ENCODE data around the gene ZSCAN12. TPM values are rescaled to one million over a fixed set of nuclear protein-coding genes. Genes with fewer than 3 reads are reported as not detected.

Gene ZSCAN12
- total RNA-seq, 1 donor from 2014 or later = 5.5 TPM

DNA sequence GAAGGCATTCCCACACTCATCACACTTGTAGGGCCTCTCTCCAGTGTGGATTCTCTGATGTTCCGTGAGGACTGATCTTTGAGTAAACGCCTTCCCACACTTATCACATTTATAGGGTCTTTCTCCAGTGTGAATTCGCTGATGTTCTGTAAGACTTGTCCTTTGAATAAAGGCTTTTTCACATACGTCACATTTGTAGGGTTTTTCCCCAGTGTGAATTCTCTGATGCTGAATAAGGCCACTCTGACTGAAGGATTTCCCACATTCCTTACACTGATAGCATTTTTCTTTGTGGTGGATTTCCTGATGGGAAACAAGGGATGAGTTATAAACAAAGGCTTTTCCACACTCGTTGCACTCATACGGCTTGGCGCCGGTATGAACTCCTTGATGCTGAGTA lies 8.9 kb downstream of the ZSCAN12 start:
- intact Hi-C loops (cut with DNase I) = no loop called here
- Histone ChIP-seq H3K36me3 (peaks cover 70% of the 10 kb centered on the region), H3K9me3 (no peaks in the 10 kb centered on the region), H3K27ac (no peak overlapping the region), H3K27me3 (ENCODE audit: low read depth) (no peaks in the 10 kb centered on the region), H3K4me3 (no peak overlapping the region), H3K4me1 (no peaks in the 10 kb centered on the region)
- TF ChIP-seq, protein P1, sequence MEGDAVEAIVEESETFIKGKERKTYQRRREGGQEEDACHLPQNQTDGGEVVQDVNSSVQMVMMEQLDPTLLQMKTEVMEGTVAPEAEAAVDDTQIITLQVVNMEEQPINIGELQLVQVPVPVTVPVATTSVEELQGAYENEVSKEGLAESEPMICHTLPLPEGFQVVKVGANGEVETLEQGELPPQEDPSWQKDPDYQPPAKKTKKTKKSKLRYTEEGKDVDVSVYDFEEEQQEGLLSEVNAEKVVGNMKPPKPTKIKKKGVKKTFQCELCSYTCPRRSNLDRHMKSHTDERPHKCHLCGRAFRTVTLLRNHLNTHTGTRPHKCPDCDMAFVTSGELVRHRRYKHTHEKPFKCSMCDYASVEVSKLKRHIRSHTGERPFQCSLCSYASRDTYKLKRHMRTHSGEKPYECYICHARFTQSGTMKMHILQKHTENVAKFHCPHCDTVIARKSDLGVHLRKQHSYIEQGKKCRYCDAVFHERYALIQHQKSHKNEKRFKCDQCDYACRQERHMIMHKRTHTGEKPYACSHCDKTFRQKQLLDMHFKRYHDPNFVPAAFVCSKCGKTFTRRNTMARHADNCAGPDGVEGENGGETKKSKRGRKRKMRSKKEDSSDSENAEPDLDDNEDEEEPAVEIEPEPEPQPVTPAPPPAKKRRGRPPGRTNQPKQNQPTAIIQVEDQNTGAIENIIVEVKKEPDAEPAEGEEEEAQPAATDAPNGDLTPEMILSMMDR (IDR thresholded peaks at IDR 0.05) = no peak
- ATAC-seq (no peak), DNase-seq (no peak)

DNA sequence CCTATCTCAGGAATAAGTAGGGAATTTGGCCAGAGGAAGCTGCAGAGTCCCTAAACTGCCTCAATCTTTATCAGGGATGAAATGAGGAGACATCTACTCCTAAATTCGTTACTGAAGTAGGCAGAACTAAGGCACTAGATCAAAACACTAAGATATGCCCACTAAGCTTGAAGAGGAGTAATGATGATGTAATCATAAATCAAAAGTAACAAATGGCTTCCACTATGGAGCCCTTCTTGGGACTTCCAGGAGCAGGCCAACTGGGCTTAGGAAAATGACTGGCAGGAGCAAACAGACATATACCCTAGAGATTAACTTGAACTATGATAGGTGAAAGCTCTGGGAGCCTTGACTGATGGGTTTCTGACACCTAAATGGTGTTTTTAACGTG lies 15.4 kb downstream of the ZSCAN12 start:
- TF ChIP-seq, protein P1 (IDR thresholded peaks at IDR 0.05) = no peak
- peaks cover 61% of the 10 kb centered on the region for H3K36me3 ChIP-seq
- no peaks in the 10 kb centered on the region for H3K9me3 ChIP-seq
- H3K27me3 ChIP-seq (ENCODE audit: low read depth) = no peaks in the 10 kb centered on the region
- intact Hi-C loops (cut with DNase I) = no loop called here
- no peak for DNase-seq
- H3K4me1 ChIP-seq = peaks cover 13% of the 10 kb centered on the region
- no peak for ATAC-seq
- H3K4me3 ChIP-seq = no peak overlapping the region
- H3K27ac ChIP-seq = peak overlapping the region; percentile 80

DNA sequence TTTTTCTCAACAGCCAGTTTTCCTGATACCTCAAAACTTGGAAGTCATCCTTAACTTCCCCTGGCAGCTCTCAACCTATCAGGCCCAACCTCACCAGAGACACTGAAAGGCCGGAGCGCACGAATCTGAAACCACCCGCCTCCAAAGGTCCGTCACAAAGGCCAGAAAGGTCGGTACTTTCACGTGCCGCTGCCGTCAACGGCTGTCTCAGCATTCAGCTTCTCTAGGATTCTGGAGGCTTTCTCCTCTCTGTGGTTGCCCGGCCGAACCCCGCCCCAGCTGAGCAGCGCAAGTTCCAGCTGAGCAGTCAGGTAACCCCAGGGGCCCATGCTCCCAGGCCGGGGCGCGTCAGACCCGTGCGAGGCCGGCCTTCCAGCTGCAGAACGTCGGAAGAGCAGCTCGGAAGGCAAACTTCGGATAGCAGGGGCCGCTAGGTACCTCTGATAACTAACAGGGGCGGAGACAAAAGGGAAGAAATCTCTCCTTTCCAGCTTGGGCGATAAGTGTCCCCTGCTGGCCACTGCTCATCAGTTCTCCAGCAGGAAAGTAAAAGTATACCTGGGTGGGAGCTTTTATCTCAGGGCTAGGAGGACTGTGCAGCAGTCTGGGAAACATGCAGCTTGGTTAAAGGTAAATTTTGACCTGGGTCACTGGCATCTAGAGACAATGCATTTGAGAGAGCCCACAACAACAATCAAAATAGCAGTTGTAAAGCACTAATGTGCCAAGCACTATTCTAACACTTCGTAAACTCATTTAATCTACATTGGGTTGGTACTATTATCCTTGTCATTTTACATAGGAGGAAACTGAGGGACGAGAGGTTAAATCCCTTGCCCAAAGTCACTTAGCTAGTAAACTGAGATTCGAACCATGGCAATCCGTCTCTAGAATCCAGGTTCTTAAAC lies 16.1 kb downstream of the ZSCAN12 start:
- ATAC-seq (peak; percentile 98 to 99), DNase-seq (peak; percentile 92)
- TF ChIP-seq, protein P1 (IDR thresholded peaks at IDR 0.05) = peak; percentile 47
- Histone ChIP-seq H3K9me3 (no peaks in the 10 kb centered on the region), H3K36me3 (peaks cover 56% of the 10 kb centered on the region), H3K4me1 (peaks cover 13% of the 10 kb centered on the region), H3K27me3 (ENCODE audit: low read depth) (no peaks in the 10 kb centered on the region), H3K4me3 (peak overlapping the region; percentile 61), H3K27ac (peak overlapping the region; percentile 80)
- intact Hi-C loops (cut with DNase I) = no loop called here

DNA sequence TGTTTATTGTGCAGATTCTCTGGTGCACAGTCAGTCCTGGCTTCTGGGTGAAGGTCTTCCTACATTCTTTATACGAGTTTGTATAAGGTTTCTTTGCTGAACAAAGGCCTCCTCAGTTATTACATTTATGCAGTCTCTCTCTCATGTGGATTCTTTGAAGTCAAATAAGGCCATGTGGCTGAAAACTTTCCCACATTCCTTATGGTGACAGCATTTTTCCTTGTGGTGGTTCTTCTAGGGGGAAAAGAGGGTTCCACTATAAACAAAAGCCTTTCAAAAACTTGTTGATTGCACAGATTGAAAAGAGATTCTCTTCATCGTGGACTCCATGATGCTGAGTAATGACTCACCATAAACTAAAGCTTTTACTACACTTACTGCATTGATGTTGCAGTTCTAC lies 19.2 kb downstream of the ZSCAN12 start:
- peaks cover 41% of the 10 kb centered on the region for H3K36me3 ChIP-seq
- no peak for DNase-seq
- no peak overlapping the region for H3K4me3 ChIP-seq
- no peaks in the 10 kb centered on the region for H3K9me3 ChIP-seq
- H3K27ac ChIP-seq = no peak overlapping the region
- TF ChIP-seq, protein P1 (IDR thresholded peaks at IDR 0.05) = no peak
- H3K27me3 ChIP-seq (ENCODE audit: low read depth) = no peaks in the 10 kb centered on the region
- H3K4me1 ChIP-seq = peaks cover 13% of the 10 kb centered on the region
- no peak for ATAC-seq
- intact Hi-C loops (cut with DNase I) = no loop called here

DNA sequence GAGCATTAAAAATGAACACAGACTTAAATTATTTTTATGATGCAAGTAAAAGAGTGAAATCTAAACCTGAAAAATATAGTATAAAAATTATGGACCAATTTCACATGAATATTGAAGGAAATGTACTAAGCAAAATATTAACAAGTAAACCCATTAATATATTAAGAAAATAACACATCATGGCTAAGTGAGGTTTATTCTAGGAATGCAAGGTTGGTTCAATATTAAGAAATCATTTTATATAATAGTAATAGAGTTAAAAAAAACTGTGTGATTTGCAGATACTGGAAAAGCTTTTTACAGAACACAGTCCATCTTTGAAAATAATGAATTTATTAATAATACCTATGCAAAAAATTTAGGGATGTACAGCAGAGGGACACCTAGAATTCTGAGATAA lies 20.9 kb downstream of the ZSCAN12 start:
- no peak overlapping the region for H3K27ac ChIP-seq
- peaks cover 36% of the 10 kb centered on the region for H3K36me3 ChIP-seq
- no peak for DNase-seq
- intact Hi-C loops (cut with DNase I) = no loop called here
- TF ChIP-seq, protein P1 (IDR thresholded peaks at IDR 0.05) = no peak
- no peak for ATAC-seq
- no peak overlapping the region for H3K4me3 ChIP-seq
- H3K4me1 ChIP-seq = peaks cover 13% of the 10 kb centered on the region
- no peaks in the 10 kb centered on the region for H3K27me3 ChIP-seq (ENCODE audit: low read depth)
- H3K9me3 ChIP-seq = no peaks in the 10 kb centered on the region

All from lower lobe of right lung (tissue), 2 donors.